Activated CD4-positive, CD25-positive, alpha-beta regulatory T cell treated with anti-CD3 and anti-CD28 coated beads, Interleukin-2, amount 50 U/mL, for 24 hours (primary cell): ENCODE results near the gene HID1.
"Not testable (repeated sequence)": the region's sequence is repeated elsewhere in the genome, so short reads cannot be mapped to it uniquely, and the experiment has no call there.

Source experiments
- ATAC-seq, 2 donors: fragments of 150-1000 bp; cut with Tn5 transposase; one replicate each; pipeline ENCODE4 v1.10.0; 2021; ENCODE audit warnings: mild to moderate bottlenecking in 1 of 2, moderate library complexity in 1 of 2

The HID1 gene, protein sequence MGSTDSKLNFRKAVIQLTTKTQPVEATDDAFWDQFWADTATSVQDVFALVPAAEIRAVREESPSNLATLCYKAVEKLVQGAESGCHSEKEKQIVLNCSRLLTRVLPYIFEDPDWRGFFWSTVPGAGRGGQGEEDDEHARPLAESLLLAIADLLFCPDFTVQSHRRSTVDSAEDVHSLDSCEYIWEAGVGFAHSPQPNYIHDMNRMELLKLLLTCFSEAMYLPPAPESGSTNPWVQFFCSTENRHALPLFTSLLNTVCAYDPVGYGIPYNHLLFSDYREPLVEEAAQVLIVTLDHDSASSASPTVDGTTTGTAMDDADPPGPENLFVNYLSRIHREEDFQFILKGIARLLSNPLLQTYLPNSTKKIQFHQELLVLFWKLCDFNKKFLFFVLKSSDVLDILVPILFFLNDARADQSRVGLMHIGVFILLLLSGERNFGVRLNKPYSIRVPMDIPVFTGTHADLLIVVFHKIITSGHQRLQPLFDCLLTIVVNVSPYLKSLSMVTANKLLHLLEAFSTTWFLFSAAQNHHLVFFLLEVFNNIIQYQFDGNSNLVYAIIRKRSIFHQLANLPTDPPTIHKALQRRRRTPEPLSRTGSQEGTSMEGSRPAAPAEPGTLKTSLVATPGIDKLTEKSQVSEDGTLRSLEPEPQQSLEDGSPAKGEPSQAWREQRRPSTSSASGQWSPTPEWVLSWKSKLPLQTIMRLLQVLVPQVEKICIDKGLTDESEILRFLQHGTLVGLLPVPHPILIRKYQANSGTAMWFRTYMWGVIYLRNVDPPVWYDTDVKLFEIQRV

DNA sequence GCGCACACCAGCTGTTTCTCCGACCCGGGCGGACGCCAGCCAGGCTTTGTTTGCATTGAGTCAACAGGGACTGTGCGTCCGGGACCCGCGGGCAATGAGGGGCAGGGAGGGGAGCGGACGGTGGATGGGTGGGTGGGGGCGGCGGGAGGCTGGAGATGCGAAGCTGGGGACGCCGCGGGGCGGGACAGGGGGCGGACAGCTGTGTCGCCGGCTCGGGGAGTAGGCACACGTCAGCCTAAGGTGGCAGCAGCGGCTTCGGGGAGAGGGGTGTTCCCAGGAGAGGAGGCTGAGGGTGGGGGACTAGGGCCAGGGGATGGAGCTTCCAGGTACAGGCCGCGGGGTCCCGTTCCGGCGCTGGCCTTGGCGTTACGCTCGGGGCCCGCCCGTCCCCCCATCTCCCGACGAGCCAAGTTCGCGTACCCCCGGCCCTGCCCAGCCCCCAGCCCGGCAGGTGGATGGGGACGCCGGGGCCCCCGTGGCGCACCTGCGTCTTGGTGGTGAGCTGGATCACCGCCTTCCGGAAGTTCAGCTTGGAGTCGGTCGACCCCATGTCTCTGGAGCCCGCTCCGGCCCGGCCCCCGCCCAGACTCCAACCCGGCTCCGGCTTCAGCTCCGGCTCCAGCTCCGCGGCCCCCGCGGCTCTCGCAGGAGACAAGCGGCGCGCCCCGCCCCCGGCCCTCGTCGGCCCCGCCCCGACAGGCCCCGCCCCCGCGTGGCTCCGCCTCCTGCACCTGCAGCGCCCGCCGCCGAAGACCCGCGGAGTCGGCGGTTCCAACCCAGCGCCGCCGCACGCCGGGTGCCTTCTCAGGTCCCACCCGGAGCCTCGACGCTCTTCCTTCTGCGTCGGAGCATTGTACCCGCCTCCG is at the start of gene HID1:
Gene HID1 (minus strand): TSS at position 653 of the 866 bp plus-strand sequence. CDS start 103 bp downstream, at position 550.
- ATAC-seq, result peak; percentile 88 to 89

DNA sequence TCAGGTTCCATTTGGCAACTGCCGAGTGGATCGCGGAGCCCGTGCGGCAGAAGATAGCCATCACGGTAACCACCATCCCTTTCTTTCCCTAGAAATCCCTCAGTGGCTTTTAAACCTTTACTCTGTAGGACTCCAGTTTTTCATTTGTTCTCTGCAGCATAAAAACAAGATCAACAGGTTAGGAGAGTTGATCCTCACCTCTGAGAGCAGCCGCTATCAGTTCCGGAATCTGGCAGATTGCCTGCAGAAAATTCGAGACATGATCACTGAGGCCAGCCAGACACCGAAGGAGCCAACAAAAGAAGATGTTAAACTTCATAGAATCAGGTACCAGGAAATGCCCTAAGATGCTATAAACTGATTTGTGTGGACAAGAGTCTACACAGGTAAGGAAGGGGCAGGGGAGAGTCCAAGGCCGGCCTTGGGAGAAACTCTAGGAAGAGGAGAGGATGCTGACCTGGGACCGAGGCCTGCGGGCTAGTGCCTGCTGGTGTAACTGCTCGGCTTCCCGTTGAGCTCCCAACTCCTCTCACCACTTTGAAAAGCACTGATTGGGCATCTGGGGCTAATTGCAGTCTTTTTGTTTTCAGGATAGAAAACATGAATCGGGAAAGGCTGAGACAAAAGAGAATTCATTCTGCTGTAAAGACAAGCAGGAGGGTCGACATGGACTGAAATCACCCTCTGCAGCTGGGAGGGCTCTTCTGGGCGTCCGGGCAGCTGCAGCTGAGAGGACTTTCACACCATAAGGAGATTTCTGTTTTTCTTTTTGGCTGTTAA is 48.0 kb upstream of the HID1 start:
- ATAC-seq, result no peak

DNA sequence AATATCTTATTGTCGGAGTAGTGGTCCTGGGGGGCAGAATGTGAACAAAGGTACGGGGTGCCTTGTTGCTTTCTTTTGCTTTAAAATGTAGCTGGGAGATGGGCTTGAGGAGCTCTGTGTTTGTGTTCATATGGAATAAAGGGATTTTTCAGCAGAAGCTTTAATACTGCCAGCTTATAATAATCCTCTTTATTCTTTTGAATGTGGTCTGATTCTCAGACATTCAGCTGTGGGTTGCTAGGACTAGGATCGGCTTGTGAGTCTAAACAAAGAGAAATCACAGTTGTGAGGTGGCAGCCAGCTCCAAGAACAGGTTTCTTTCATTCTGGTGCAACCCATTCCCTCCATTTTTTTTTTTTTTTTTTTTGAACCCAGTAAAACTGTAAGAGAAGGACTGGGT is 47.2 kb upstream of the HID1 start:
- no peak for ATAC-seq

DNA sequence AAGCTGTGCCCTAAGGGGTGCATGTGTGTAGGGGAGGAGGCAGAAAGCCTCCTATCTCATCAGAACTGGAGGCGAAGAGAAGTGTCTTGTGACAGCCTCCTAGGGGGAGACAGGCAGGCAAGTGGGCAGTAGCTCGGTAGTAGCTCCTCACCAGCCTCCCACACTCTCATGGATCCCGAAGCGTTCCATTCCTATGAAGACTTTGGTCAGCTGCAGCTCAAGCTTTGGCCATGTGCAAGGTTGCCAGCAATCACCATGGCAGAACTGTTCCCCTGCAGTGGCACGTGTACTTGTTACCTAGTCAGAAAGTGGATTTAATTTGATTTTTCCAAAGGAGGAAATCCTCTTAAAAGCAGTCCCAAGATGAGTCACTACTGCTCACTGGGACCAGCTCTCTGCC is 46.6 kb upstream of the HID1 start:
- no peak for ATAC-seq

DNA sequence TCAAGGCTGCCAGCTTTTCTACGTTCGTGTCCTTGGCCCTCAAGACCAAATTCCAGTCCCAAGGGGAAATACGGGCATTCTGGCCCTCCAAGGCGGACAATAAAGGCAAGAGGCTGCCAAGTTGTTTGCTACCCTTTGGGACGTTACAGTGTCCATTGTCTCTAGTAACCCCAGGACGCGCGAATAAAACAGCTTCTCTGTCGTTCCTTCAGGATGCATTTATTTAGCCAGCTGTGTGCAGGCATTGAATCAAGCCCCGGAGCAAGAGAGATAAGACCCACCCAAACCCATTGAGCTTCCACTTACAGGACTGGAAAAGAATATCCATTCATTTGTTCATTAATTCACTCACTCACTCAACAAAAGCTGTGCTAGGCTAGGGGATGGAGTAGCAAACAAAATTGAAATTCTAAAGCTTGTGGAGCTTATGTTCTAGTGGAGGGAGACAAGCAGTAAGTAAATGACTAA is 40.6 kb upstream of the HID1 start:
- ATAC-seq, result no peak

DNA sequence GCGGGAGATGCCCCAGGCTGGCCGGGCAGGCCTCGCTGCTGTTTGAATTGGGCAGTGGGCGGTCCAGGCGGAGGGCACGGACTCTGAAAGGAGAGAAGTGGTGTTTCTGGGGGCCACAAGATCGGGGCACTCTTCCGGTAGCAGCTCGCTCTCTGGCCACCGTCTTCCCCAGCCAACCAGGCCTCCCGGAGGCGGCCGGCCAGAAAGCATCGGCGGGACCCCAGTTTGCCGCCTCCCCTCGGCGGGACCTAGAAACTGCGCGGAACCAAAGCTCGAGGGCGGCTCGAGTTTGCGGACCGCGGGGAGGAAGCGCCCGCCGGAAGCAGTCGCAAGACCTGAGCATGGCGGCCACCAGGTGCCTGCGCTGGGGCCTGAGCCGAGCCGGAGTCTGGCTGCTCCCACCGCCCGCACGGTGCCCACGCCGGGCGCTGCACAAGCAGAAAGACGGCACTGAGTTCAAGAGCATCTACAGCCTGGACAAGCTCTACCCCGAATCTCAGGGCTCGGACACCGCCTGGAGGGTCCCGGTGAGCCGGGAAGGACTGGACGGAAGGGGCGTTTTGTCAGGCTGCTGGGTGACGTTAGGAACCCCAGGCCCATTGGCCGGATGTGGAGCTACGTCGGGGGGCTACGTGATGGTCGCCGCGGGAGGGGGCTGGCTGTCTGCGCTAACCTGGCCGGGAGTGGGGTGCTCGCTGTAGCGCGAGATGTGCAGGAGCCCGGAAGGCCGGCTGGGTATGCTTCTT is 40.0 kb upstream of the HID1 start, which contains the start of gene MRPL58:
Gene MRPL58 (plus strand): TSS at position 325 of the 746 bp plus-strand sequence. CDS start 17 bp downstream, at position 342.
- ATAC-seq, result peak; percentile 96

DNA sequence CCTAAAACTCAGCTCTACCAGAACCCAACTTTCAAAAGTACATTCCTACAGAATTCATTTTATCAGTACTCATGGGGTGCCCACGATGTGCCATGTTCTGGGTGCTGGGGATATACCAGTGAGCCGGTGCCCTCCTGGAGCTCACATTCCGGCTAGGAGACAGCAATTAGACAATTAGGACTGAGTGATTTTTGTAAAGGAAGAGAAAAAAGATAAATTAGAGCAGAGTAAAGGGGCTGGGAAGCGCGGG is 39.5 kb upstream of the HID1 start:
- ATAC-seq, result no peak

DNA sequence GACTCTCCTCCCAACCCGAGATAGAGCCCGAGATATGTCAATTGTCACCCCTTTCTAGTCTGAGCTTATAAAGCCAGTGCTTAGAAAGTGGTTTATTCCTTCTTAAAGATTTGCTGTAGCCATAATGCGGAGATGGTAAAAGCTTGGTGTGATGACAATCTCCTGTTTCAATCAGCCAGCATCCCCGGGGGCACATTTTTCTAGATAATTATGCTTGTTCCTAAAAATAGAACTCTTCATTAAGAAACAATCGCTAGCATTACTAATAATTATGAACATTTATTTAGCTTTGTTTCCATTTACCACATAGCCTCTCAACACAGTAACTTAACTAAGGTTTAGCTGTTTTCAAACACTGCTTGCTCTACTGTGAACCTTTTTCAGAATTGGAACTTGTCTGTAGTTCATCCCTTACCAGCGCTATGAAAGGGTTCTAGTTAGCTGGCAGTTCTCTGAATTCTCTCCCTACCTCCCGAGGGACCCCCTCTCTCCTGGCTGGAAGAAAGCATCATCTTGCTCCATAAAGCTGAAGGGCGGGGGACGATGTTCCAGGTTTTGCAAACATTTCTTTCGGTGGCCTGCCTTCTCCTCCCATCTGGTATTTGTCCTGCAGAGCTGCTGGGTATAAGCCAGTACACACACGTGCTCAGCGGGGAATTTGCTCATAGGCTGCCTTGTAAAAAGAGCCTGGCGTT is 39.0 kb upstream of the HID1 start:
- ATAC-seq, result no peak

DNA sequence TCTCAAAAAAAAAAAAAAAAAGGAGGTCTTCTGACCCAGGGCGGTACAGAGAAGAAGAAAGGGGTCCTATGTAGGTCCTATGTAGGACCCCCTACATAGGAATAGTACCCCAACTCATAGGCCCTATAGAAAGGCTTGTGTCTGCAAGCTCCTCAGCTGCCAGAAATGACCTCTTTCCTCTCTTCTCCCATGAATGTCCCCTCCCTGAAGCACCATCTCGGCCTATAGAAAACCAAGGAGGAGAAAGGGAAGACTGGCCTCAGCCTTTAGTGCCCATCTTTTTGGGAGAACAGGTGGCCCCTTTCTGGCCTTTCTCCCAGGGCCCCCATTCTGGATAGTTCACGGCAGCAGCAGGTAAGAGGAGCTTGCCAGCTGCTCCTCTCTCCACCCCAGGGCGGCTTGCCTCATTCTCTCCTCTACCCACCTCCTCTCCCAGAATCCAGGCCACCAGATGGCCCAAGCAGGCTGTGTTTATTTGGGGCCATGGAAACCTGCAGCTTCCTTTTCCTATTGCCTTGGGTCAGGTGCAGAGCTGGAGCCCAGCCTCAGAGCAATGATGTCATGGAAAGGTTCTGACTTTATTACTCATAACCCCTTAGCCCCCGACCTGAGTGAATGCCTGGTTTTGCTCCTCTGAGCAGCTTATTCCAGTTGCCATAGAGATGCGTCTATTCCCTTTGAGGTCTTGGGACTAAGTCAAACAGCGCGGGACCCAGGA is 38.3 kb upstream of the HID1 start:
- no peak for ATAC-seq

DNA sequence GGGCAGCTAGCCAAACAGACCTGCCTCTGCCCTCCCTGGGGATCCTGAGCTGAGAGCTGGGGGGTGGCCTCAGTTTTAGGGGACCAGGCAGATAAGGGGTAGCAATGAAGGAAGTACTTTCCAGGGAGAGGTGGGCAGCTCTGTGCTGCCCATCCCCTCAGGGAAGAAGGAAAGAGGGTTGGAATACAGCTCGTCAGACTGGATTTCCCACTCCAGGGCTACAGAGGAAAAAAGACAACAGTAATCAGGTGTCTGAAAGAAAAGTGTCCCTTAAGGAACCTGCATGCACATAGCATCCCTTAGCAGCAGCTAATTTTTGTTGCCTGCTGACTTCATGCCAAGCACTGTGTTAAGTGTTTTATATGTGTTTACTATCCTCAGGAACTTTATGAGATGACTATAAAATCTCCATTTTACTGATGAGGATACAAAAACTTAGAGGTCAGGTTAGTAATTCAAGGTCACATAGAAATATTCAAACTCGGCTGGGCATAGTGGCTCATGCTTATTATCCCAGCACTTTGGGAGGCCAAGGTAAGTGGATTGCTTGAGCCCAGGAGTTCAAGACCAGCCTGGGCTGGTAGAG is 36.7 kb upstream of the HID1 start:
- no peak for ATAC-seq

DNA sequence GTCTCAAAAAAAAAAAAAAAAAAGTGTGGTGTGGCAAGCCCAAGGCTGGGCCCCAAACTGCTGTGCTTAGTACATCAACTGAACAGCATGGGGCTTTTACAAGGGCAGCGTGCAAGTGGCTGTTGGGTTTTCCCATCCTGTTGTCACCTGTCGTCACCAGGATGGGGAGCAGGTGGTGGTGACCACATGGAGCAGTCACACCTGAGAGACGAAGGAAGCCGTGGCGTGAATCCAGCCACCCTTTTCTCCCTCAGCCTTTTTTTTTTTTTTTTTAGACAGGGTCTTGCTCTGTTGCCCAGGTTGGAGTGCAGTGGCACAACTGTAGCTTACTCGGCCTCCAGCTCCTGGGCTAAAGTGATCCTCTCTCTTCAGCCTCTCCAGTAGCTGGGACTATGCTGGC is 35.8 kb upstream of the HID1 start:
- no peak for ATAC-seq

DNA sequence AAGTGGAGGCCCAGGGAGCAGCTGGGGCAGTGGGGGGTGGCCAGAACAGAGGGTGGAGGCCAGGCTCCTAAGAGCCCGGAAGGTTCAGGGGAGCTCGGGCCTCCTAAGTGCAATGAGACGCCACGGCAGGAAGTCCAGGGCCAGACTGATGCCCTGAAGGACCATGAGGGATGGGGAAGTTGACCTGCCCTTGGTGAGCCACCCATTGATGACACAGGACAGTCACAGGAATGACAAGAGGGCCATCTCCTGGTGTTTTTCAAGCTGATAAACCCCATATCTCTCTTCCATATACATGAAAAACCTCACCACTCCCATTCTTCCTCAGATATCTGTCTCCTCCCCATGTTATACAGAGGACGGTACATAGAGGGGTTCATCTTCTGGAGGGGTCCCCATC is 34.1 kb upstream of the HID1 start:
- no peak for ATAC-seq

DNA sequence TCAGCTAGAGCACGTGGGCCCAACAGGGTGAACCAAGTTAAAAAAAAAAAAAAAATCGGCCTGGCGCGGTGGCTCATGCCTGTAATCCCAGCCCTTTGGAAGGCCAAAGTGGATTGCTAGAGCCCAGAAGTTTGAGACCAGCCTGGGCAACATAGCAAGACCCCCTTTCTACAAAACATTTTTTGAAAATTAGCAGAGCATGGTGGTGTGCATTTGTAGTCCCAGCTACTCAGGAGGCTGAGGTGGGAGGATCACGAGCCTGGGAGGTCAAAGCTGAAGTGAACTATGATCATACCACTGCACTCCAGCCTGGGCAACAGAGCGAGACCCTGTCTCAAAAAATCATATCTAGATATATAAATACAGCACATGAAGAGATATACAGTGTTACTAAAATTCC is 33.5 kb upstream of the HID1 start:
- not testable (repeated sequence) for ATAC-seq

DNA sequence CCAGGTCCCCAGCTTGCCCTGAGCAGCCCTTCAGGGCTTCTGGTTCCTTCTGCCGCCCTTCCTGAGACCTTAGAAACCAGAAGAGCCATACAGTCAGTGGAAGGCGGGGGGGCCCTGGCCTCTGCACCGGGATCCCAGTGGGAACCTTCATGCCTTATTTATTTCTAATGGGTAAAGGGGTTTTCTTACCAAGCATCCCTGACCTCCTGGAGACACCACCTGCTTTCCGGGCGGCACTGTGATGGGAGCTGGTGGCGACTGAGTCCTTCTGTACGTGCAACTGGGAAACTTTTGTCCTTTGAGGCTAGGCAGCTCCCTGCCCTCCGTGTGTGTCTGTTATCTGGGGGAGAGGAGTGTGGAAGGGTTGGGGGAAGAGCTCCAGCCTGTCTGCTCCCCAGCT is 32.7 kb upstream of the HID1 start:
- no peak for ATAC-seq

DNA sequence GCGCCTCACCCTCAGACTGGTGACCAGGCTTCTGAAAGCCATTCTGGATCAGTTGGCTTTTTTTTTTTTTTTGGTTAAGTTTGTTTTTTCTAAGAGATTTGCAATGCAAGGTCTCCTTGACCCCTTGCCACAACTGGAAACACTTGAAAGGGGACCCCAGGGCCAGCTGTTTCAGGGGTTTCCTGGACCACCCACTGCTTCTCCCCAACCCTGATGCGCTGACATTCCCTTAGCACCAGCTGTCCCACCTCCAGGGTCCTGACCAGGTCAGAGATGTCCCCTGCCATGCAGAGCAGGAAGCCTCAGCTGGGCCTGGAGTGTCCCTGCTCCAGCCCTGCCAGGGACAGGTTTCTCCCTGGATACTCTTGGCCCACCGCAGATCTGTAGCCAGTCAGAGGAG is 31.8 kb upstream of the HID1 start:
- ATAC-seq, result no peak

DNA sequence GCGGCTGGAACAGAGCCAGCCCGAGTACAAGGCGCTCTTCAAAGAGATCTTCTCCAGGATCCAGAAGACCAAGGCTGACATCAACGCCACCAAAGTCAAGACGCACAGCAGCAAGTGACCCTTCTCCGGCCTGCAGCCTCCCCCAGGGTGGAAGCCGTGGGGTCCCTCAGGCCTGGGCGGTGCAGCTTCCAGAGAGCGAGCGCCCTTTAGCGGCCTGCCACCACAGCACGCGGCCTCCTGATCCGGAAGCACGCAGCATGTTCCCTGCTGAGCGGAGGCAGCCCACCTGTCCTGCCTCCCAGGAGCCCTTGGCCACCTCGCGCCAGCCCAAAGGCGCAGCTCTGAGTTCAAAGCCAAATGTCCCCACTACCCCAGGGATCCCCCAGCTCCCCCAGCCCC is 31.4 kb upstream of the HID1 start:
- ATAC-seq, result no peak

DNA sequence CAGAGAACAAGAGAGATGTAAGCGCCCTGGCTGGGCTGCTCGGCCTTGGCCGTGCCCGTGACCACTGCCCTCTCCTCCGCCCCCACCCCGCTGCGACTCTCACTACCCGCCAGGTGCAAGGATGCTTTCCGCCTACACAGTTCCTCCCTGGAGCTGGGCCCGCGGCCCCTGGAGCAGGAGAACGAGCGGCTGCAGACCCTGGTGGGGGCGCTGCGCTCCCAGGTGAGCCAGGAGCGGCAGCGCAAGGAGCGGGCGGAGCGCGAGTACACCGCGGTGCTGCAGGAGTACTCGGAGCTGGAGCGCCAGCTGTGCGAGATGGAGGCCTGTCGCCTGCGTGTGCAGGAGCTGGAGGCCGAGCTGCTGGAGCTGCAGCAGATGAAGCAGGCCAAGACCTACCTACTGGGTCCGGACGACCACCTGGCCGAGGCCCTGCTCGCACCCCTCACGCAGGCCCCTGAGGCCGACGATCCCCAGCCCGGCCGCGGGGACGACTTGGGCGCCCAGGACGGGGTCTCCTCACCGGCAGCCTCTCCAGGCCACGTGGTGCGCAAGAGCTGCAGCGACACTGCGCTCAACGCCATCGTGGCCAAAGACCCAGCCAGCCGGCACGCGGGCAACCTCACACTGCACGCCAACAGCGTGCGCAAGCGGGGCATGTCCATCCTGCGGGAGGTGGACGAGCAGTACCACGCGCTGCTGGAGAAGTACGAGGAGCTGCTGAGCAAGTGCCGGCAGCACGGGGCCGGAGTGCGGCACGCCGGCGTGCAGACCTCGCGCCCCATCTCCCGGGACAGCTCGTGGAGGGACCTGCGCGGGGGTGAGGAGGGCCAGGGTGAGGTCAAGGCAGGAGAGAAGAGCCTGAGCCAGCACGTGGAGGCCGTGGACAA is 30.8 kb upstream of the HID1 start:
- no peak for ATAC-seq

DNA sequence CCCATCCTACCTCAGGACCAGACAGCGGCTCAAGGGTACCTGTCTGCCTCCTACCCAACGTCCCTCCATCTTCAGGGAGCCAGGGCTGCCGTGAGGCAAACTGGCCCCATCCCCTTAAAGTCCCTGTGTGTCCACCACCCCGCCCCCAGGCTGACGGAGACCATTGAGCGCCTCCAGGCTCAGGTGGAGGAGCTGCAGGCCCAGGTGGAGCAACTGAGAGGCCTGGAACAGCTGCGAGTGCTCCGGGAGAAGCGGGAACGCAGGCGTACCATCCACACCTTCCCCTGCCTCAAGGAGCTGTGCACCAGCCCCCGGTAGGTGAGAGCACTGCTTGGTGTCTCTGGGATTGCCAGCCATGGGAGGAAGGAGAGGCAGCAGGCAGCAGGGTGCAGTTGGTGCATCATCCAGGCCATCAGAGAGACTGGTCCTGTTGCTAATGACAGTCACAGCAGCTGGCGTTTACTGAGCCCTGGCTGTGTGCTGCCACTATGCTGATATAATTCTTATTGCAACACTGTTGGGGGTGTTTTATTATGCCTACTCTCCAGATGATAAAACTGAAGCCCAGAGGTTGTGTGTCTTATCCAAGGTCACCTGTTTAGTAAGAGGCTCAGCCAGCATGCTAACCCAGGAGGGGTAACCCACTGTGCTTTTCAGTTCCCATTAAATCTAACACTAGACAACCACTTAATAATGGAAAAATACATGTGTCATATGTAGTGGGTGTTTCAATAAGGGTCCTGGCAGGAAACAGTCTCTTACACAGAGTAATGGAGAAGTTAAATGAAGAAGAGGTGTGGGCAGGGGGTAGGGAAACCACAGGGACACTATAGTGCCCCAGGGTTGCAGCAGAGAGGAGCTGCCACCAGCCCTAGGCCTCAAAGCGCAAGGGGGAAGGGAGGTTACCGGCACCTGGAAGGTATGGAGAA is 29.6 kb upstream of the HID1 start:
- ATAC-seq, result no peak
